Stimulated activated CD4-positive, alpha-beta T cell treated with anti-CD3 and anti-CD28 coated beads, Interleukin-15, amount 100 ng/mL, for 1 hour (primary cell): ENCODE measurements around the gene MYO1E.

Source experiments
- DNase-seq, 2 donors: peaks; one replicate each; pipeline ENCODE4 v3.0.0-alpha.2; 2020; ENCODE audit warnings: low read depth in 1 of 2, low spot score in 1 of 2

Gene MYO1E

GRCh38 chr15:59268852-59269407, 103.7 kb downstream of the MYO1E start:
- no peak for DNase-seq

GRCh38 chr15:59268168-59268851, 104.4 kb downstream of the MYO1E start:
- DNase-seq: no peak

DNA sequence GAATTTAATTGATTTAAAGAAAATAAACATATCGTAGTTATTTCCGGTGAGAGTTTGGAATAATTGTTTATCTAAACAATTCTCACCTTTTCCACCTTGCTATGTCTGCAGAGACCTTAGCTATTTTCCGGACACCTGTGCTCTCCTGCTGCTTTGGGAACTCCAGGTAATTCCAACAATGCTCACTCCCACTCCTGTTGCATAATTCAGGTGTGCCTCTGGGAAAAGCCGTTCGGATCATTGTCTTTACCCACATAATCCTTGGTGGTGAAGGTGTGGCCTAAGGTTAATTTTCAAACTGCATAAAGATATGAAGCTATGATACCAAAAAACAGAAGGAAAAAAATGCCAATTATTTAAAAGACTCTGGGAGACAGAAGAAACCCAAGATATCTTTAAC, 106.6 kb downstream of the MYO1E start:
- no peak for DNase-seq

DNA sequence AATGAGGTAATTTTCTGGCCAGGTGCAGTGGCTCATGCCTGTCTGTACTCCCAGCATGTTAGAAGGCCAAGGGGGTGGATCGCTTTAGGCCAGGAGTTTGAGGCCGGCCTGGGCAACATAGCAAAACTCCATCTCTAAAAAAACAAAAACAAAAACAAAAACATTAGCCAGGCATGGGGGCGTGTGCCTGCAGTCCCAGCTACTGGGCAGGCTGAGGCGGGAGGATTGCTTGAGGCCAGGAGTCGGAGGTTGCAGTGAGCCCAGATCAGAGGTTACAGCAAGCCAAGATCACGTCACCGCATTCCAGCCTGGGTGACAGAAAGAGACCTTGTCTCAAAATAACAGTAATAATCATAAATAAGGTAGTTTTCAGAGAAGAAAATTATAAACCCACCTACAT, 110.4 kb downstream of the MYO1E start:
- DNase-seq: no peak

DNA sequence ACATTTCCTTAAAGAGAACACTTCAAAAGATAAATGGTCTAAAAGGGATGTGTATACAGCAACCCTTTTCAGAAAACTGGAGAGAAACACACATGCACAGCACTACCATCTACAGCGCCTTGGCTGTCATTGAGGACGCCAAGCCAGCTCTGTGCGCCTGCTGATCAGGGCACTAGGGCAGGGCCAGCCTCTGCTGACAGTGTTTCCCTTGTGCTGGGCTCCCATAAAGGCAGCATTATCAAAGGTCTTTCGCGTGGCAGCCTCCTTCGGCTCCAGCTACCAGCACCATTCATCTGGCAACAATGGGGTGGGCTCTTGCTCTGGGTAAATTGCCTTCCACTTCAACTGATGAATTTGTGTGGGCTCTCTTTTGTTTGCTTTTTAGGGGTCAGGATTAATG, 112.6 kb downstream of the MYO1E start:
- DNase-seq: no peak

GRCh38 chr15:59259137-59259943, 113.3 kb downstream of the MYO1E start:
- DNase-seq: no peak

GRCh38 chr15:59258317-59258716, 114.4 kb downstream of the MYO1E start:
- no peak for DNase-seq

- DNase-seq: no peak
Observed at GRCh38 chr15:59257140-59257539, 115.5 kb downstream of the MYO1E start.

GRCh38 chr15:59256482-59256881, 116.2 kb downstream of the MYO1E start:
- no peak for DNase-seq

DNA sequence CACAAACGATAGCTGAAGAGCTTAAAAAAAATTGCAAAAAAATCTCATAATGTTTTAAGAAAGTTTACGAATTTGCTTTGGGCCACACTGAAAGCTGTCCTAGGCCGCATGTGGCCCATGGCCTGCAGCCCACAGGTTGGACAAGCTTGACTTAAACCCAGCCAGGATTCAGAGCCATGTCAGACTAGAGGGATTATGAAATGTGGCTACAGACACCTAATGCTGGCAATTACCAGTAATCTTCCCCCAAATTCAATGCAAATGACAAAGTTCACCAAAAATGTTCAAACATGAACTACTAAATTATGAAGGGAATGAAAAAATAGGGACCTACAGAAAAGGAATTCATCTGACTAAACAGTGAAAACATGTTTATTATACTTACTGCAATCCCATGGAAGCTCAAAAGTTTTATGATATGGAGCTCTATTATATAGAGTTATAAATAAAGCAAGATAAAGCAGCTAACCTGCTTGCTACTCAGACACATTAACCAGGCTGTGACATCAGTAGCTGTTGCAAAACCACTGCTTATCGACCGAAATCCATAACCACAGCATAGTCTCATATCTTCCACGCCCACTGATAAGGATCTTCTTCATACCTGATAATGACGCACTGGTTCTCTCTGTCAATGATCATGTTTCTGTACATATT, 116.9 kb downstream of the MYO1E start:
- DNase-seq: no peak

- no peak for DNase-seq
Observed at GRCh38 chr15:59252137-59252536, 120.5 kb downstream of the MYO1E start.

- no peak for DNase-seq
Observed at GRCh38 chr15:59251001-59251845, 121.4 kb downstream of the MYO1E start.

- no peak for DNase-seq
Observed at GRCh38 chr15:59250249-59250648, 122.4 kb downstream of the MYO1E start.

GRCh38 chr15:59249816-59250215, 122.9 kb downstream of the MYO1E start:
- no peak for DNase-seq

GRCh38 chr15:59247364-59247763, 125.3 kb downstream of the MYO1E start:
- DNase-seq: no peak

DNA sequence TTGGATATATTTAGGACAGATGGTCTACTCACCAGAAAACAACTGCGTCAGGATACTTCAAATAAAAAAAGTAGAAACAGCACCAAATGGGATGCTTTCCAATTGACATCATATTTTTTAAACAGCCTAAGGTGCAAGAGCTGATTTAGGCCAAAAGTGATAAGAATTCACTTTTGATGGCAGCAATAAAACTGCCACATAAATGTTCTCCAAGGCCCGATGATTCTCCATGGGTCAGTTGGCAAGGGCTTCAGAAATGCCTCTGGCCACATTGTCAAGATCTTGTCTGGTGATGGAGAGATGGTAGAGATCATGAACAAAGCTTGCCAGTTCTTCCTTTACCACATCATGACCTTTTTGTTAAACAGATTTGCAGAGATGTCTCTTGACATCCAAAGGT, 127.1 kb downstream of the MYO1E start:
- DNase-seq: no peak

DNA sequence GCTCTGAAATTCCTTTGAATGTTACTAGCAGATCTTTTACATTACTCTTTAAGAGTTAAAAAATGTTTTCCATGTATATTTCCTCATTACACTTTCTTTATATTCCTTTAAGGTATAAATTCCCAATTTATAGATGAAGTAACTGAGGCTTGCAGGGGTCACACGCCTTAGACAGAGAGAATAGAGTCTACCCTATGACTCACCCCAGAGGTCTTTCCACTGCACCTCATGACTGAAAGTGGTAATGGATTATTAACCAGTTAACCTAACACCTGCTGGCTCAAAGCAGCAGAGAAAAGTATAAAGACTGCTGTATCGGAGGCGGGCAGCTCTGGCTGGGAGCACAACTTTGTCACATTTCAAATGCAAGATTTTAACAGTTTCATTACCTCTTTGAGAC, 128.3 kb downstream of the MYO1E start:
- no peak for DNase-seq

DNA sequence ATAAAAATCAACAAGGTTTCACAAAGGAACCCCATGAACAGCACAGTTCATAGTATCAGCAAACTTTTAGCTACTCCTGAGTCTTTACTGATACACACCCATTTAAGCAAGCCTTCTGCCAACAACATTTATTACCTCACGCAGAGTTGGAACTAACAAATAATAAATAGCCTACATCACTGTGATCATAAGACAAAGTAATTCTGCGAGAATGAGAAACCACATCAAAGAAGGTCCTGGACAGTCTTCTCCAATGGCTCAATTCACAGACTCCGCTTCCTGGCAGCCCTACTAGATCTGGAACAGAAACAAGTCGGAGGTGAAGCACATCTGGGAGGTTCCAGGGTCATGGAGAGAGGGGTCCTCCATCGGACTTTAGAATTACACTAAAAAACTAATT, 129.0 kb downstream of the MYO1E start:
- DNase-seq: no peak

DNA sequence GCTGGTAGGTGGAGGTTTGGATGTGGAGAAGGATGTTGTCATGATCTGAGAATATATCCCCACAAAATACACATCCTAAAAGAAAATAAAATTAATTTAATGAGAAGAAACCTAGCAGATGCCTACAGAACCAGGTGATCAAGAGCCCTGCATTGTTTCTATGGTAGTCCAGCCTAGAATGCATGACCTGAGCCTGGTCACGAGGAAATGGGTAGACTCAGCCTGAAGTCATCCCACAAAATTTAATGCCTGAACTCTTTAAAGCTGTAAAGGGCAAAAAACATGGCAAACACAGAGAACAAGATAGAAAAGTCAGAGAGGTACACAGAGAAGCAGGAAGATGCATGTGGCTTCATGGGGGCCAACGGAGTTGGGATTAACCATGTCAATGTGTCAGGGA, 130.0 kb downstream of the MYO1E start:
- DNase-seq: no peak

GRCh38 chr15:59240036-59240435, 132.6 kb downstream of the MYO1E start:
- DNase-seq: no peak

DNA sequence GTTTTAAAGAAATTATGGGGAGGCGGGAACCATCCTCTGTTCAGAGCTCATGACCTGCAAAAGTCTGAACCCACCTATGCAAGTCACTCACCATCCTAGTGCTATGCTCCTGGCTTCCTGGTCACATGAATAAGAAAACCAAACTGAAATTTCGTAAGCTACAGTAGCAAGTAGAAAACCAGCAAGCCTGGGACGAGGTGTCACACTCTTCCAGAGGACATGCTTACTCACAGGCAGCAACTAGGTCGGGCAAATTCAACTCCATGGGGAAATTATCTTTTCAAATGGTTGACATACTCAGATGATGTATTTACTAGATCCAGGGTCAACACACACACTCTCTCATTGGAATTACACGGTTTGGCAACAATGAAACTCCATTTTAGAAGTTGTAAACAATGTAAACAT, 134.7 kb downstream of the MYO1E start:
- DNase-seq: no peak
